Stomach (tissue), 9 donors: Measurements from ENCODE around the gene D2HGDH. TPM values are rescaled to one million over a fixed set of nuclear protein-coding genes. Genes with fewer than 3 reads are reported as not detected.

Experiments used
- DNase-seq, 2 donors: peaks; one replicate each; pipeline versions ENCODE4 v3.0.0 to v3.0.0-alpha.2; 2013 to 2019
- H3K27ac ChIP-seq, 5 donors: fragments of 200-600 bp in 4 of 5; sonication (generic) in 4 of 5; one replicate each; pipeline ENCODE4 v1.5.1; 2013 to 2019; ENCODE audit warnings: mild to moderate bottlenecking in 1 of 5, moderate library complexity in 1 of 5
- H3K27me3 ChIP-seq, 3 donors: fragments of 200-600 bp; sonication (generic); one replicate each; pipeline ENCODE4 v1.5.1; 2017 to 2019; ENCODE audit warnings: mixed run types in 1 of 3
- H3K36me3 ChIP-seq, 4 donors: fragments of 200-600 bp; sonication (generic); 1 replicate in 3 of 4; 2 replicates in 1 of 4; pipeline ENCODE4 v1.5.1; 2016 to 2019
- H3K4me1 ChIP-seq, 4 donors: fragments of 200-600 bp; sonication (generic); one replicate each; pipeline ENCODE4 v1.5.1; 2016 to 2019
- H3K4me3 ChIP-seq, 4 donors: fragments of 200-600 bp; sonication (generic) in 3 of 4; one replicate each; pipeline ENCODE4 v1.5.1; 2016 to 2019; ENCODE audit warnings: mild to moderate bottlenecking in 1 of 4
- H3K9me3 ChIP-seq, 4 donors: fragments of 200-600 bp; sonication (generic); one replicate each; pipeline ENCODE4 v1.5.1; 2016 to 2019
- EP300 ChIP-seq: sonication (generic); formaldehyde crosslinking; IDR thresholded peaks from one replicate; pipeline ENCODE4 v1.6.1; 2017; ENCODE audit warnings: antibody characterized with exemption
- POLR2A ChIP-seq, 4 donors: fragments of 450-650 bp; IDR thresholded peaks; one replicate each; pipeline ENCODE4 v1.6.1; 2016; ENCODE audit warnings: antibody characterized with exemption in 4 of 4, control low read depth in 2 of 4, mild to moderate bottlenecking in 1 of 4, moderate library complexity in 1 of 4
- POLR2AphosphoS5 ChIP-seq, 3 donors: sonication (generic); formaldehyde crosslinking; IDR thresholded peaks; one replicate each; pipeline ENCODE4 v1.6.1; 2016; ENCODE audit warnings: antibody characterized with exemption in 3 of 3
- WGBS, 5 donors: extraction: QIAGEN DNeasy Blood & Tissue Kit in 3 of 5; methylation state at CpG; one replicate each; pipeline versions ENCODE4 v1.1.5 to v1.1.7; 2013 to 2018; 5-methylcytosine and 5-hydroxymethylcytosine counted together
- intact Hi-C: fragments of 100-400 bp; cut with DNase I; formaldehyde crosslinking; loops from one replicate; pipeline ENCODE4 v1.15.1; 2023; ENCODE audit warnings: low total_unique reads
- polyA plus RNA-seq, 3 donors: library from polyadenylated mRNA; stranded (reverse); fragments of 200-250 nt; gene quantifications; one replicate each; pipeline ENCODE4 v1.2.3, GENCODE V29; 2013
- total RNA-seq, 5 donors: library from RNA; depleted of rRNA; stranded (reverse); fragments of >200 nt; gene quantifications; one replicate each; pipeline versions ENCODE4 v1.1.0 to v1.2.3, GENCODE V29; 2014 to 2016
- TF ChIP-seq, protein P1 (sequence below), 7 experiments: fragments of 450-650 bp in 4 of 7; fragments of 200-600 bp in 3 of 7; sonication (generic) in 3 of 7; IDR thresholded peaks; one replicate each; pipeline ENCODE4 v1.5.1; 2016 to 2019; ENCODE audit warnings: antibody characterized with exemption in 7 of 7, control low read depth in 2 of 7, mild to moderate bottlenecking in 1 of 7
- donor health status: healthy with polysubstance abuse.
- donor health status: Bipolar disorder and iron deficiency.
- donor health status: healthy.

The D2HGDH gene
- total and polyA plus RNA-seq, 8 donors = 17.3 to 369 (median 27.9) TPM

DNA sequence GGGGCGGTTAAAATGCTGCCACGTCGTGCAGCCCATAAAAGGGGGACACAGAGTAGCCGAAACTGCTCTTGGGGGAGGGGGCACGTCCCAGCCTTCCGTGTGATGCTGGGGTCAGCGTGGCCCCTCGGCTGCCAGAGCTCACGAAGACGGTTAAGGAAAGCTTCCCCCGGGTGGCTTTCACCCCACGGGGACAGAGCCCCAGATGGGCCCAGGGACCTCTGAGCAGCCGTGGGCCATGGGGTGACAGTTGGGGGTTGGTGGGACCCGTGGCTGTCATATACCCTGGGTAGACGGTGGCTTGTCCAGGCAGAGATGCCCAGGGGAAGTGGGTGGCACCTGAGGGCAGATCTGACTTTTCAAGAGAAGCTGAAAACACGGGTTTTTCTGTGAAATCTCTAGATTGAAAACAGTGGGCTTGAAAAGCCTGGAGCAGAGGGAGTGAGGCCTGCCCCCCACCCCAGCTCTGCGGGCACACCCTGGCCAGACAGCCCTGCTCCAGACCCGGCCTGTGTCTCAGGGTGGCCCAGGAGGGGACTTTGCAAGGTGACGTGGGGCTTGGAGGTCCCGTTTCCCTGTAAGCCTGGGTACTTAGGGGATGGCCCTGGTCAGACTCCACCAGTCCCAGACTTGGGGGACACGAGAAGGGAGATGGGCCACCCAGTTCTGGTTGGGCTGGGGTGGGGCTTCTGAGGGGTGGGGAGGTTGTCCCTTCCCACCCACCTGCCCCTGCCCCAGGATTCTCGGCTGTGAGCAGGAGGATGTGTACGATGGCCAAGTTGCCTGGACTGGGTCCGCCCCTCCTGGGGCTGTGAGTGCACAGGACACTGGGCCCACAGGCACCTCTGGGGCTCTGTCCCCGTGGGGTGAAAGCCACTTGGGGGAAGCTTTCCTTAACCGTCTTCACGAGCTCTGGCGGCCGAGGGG is 75.2 kb downstream of the D2HGDH start:
- TF ChIP-seq POLR2A (IDR thresholded peaks at IDR 0.05) (no peak), POLR2AphosphoS5 (IDR thresholded peaks at IDR 0.05) (no peak), EP300 (no peak)
- TF ChIP-seq, protein P1, sequence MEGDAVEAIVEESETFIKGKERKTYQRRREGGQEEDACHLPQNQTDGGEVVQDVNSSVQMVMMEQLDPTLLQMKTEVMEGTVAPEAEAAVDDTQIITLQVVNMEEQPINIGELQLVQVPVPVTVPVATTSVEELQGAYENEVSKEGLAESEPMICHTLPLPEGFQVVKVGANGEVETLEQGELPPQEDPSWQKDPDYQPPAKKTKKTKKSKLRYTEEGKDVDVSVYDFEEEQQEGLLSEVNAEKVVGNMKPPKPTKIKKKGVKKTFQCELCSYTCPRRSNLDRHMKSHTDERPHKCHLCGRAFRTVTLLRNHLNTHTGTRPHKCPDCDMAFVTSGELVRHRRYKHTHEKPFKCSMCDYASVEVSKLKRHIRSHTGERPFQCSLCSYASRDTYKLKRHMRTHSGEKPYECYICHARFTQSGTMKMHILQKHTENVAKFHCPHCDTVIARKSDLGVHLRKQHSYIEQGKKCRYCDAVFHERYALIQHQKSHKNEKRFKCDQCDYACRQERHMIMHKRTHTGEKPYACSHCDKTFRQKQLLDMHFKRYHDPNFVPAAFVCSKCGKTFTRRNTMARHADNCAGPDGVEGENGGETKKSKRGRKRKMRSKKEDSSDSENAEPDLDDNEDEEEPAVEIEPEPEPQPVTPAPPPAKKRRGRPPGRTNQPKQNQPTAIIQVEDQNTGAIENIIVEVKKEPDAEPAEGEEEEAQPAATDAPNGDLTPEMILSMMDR (IDR thresholded peaks at IDR 0.05) = no peak
- Histone ChIP-seq H3K9me3 (no peaks in the 10 kb centered on the region), H3K36me3 (no peaks in the 10 kb centered on the region), H3K27me3 (peaks cover under 1 to 20% (median 4%) of the 10 kb centered on the region in 3 donors), H3K4me3 (no peak overlapping the region), H3K4me1 (peaks cover 0 to 4% (median 3%) of the 10 kb centered on the region in 4 donors), H3K27ac (no peak overlapping the region)
- WGBS, 5 donors = 71 to 85% (median 79%) methylated on average over 20 to 29 of the region's 29 CpGs
- intact Hi-C loops = no loop called here
- DNase-seq = no peak

DNA sequence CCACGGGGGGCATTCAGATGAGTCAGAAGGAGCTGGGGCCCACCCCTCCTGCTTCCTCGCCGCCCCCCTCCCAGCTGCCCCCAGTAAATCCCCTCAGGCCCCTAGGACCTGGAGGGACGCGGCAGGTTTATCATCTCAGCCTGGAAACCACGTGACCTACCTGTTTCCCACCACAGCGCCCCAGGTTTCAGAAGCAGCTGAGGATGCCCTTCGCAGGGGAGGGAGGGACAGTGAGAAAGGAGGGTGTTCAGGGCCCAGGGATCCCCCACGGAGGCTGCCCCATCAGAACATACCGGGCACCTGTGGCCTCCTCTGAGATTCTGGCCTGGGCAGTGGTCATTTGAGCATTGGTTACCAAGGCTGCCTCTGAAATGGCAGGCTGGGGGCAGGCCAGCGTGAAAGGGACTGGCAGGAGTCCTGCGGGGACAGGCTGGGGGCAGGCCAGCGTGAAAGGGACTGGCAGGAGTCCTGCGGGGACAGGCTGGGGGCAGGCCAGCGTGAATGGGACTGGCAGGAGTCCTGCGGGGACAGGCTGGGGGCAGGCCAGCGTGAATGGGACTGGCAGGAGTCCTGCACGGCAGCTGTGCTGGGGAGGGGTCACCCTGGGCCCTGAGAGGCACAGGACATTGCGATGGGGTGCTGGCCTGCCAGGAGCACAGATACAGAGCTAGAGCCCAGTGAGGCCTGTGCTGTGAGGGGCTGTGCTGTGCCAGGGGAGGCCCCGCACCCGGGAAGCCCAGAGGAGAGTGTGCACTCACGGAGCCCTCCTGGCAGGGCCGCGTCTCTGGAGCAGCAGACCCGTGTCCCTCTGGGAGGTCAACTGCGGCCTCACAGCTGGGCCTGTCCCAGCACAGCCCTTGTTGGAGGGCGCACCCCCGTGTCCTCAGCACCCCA is 76.1 kb downstream of the D2HGDH start:
- no peaks in the 10 kb centered on the region for H3K9me3 ChIP-seq
- TF ChIP-seq POLR2A (IDR thresholded peaks at IDR 0.05) = no peak
- no peak for TF ChIP-seq EP300
- TF ChIP-seq, protein P1 (IDR thresholded peaks at IDR 0.05) = no peak
- no peak for TF ChIP-seq POLR2AphosphoS5 (IDR thresholded peaks at IDR 0.05)
- WGBS, 5 donors = 68 to 80% (median 73%) methylated on average over 14 to 28 of the region's 28 CpGs
- H3K4me1 ChIP-seq = no peaks in the 10 kb centered on the region
- H3K27ac ChIP-seq = no peak overlapping the region
- intact Hi-C loops = no loop called here
- no peak for DNase-seq
- no peak overlapping the region for H3K4me3 ChIP-seq
- H3K36me3 ChIP-seq = no peaks in the 10 kb centered on the region
- H3K27me3 ChIP-seq = peaks cover 0 to 26% (median 0%) of the 10 kb centered on the region in 3 donors

DNA sequence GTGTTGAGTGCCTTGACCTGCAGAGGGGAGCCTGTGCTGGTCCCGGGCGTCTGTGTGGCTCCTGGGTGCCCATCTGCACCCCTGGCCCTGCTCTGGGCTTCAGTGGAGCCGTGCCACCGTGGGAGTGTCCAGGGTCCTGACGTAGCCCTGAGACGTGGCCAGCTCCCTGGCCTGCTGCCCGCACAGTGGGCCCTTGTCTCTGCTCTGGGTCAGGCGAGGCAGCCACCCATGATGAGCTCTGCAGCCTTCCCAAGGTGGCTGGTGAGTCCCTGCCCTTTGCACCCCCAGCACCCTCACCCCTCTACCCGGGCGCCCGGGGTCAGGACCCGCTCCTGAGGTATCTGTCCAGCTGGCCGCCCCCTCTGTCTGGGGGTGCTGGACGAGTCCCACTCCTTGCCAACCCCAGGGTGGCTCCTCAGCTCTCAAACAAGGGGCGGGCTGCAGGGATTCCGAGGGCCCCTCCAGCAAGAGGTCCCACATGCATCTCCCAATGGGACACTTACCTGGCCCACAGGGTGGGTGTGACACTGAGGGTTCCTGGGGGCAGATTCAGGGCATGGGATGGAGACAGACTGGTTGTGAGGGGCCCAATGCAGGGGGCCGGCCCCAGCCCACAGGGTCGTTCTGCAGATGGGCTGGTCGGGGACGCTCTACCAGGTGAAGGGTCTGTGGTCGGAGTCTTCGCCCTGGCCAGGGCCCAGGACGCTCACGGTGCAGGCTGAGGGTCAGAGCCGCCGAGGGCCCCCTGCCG is 76.9 kb downstream of the D2HGDH start:
- intact Hi-C loops = no loop called here

More for the DNA sequence above, 76.9 kb downstream of the D2HGDH start:
- no peaks in the 10 kb centered on the region for H3K4me1 ChIP-seq
- TF ChIP-seq EP300 = no peak
- no peak for TF ChIP-seq POLR2AphosphoS5 (IDR thresholded peaks at IDR 0.05)
- TF ChIP-seq, protein P1 (IDR thresholded peaks at IDR 0.05) = no peak
- TF ChIP-seq POLR2A (IDR thresholded peaks at IDR 0.05) = no peak
- H3K27ac ChIP-seq = no peak overlapping the region
- no peak overlapping the region for H3K4me3 ChIP-seq
- H3K27me3 ChIP-seq = peaks cover 0 to 34% (median 0%) of the 10 kb centered on the region in 3 donors
- DNase-seq = peak in 1 of 2 donors; percentile 16
- no peaks in the 10 kb centered on the region for H3K9me3 ChIP-seq
- 77 to 92% (median 88%) methylated on average over 13 to 27 of the region's 27 CpGs for WGBS, 5 donors
- no peaks in the 10 kb centered on the region for H3K36me3 ChIP-seq
